GM10847 (cell line): ENCODE data around the gene HAAO.

ENCODE experiments used
- POLR2A ChIP-seq: IDR thresholded peaks from 2 replicates; pipeline ENCODE4 v1.6.1; 2011; ENCODE audit not compliant: insufficient read length; ENCODE audit errors: extremely low read depth

Gene HAAO

GRCh38 chr2:42754021-42754775 is 38.2 kb downstream of the HAAO start:
- no peak for TF ChIP-seq POLR2A

- TF ChIP-seq POLR2A: no peak
Measured at GRCh38 chr2:42752816-42753813, 39.3 kb downstream of the HAAO start.

GRCh38 chr2:42752314-42752713 is 40.1 kb downstream of the HAAO start:
- TF ChIP-seq POLR2A: no peak

GRCh38 chr2:42748840-42749239 is 43.5 kb downstream of the HAAO start:
- no peak for TF ChIP-seq POLR2A

- no peak for TF ChIP-seq POLR2A
Measured at GRCh38 chr2:42747422-42747821, 45.0 kb downstream of the HAAO start.

- no peak for TF ChIP-seq POLR2A
Measured at GRCh38 chr2:42744545-42745082, 47.8 kb downstream of the HAAO start.

- no peak for TF ChIP-seq POLR2A
Measured at GRCh38 chr2:42743659-42743990, 48.8 kb downstream of the HAAO start.

GRCh38 chr2:42742740-42743658 is 49.4 kb downstream of the HAAO start:
- TF ChIP-seq POLR2A: no peak

- no peak for TF ChIP-seq POLR2A
Measured at GRCh38 chr2:42741140-42741539, 51.2 kb downstream of the HAAO start.

- no peak for TF ChIP-seq POLR2A
Measured at GRCh38 chr2:42736598-42737322, 55.6 kb downstream of the HAAO start.

GRCh38 chr2:42733852-42734251 is 58.5 kb downstream of the HAAO start:
- TF ChIP-seq POLR2A: no peak

- TF ChIP-seq POLR2A: no peak
Measured at GRCh38 chr2:42726680-42727079, 65.7 kb downstream of the HAAO start.

- no peak for TF ChIP-seq POLR2A
Measured at GRCh38 chr2:42725657-42726056, 66.7 kb downstream of the HAAO start.

- no peak for TF ChIP-seq POLR2A
Measured at GRCh38 chr2:42724886-42725285, 67.5 kb downstream of the HAAO start.
